Brain microvascular endothelial cell (primary cell): Measurements from ENCODE around the gene ANKRD33.

ENCODE experiments used
- DNase-seq: peaks from one replicate; pipeline ENCODE4 v3.0.0-alpha.2; 2020
- H3K27ac ChIP-seq: fragments of 250-450 bp; sonication (Bioruptor Pico); 2 replicates; pipeline ENCODE4 v1.5.1; 2020; ENCODE audit warnings: mild to moderate bottlenecking, moderate library complexity
- H3K27me3 ChIP-seq: fragments of 250-450 bp; sonication (Bioruptor Pico); replicated peaks from 2 replicates; pipeline ENCODE4 v1.5.1; 2020; ENCODE audit warnings: mild to moderate bottlenecking
- H3K36me3 ChIP-seq: fragments of 250-450 bp; sonication (Bioruptor Pico); replicated peaks from 2 replicates; pipeline ENCODE4 v1.5.1; 2020; ENCODE audit warnings: mild to moderate bottlenecking
- H3K4me3 ChIP-seq: 2 replicates; pipeline ENCODE4 v1.5.1; 2011; ENCODE audit warnings: low read depth, mild to moderate bottlenecking, control low read depth, low read length, moderate library complexity
- in situ Hi-C: cut with HindIII; loops from 2 replicates; pipeline ENCODE4 v1.10.0; 2017; ENCODE audit warnings: low sequenced_read_pairs, low pct_ligation_motif_present
- TF ChIP-seq, protein P1 (sequence below): IDR thresholded peaks from 2 replicates; pipeline ENCODE4 v1.5.1; 2011; ENCODE audit warnings: low read depth, mild to moderate bottlenecking, moderate library complexity, low read length, control low read depth, inconsistent platforms; ENCODE audit errors: missing control alignments

Gene ANKRD33

DNA sequence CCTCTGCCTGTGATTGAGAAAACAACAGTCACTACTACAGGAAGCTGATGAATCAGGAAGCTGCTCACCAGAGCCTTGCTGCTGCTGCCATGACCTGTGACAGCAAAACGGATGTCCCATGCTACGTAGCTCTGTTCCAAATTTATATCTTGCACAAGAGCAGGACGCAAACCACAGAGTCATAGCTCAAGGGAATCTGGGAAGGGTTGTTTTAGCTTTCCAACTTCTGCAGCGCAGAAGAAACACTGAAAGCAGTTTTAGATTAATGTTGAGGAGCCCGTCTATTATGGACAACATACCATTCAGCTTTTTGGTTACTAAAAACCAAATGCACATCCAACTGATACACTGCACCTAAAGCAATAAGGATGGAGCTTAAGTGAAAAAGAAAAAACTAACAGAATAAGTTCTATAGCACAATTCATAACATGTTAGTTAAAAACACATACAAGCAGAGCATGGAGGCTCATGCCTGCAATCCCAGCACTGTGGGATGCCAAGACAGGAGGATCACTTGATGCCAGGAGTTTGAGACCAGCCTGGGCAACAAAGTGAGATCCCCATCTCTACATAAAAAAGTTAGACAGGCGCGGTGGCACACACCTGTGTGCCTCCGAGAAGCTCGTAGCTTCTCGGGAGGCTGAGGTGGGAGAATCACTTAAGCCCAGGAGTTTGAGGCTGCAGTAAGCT is 1.7 kb upstream of the ANKRD33 start:
- Histone ChIP-seq H3K36me3 (no peaks in the 10 kb centered on the region), H3K27me3 (no peaks in the 10 kb centered on the region), H3K27ac (peak overlapping the region; percentile 52), H3K4me3 (no peak overlapping the region)
- DNase-seq = peak; percentile 96
- in situ Hi-C loops = no loop called here
- TF ChIP-seq, protein P1, sequence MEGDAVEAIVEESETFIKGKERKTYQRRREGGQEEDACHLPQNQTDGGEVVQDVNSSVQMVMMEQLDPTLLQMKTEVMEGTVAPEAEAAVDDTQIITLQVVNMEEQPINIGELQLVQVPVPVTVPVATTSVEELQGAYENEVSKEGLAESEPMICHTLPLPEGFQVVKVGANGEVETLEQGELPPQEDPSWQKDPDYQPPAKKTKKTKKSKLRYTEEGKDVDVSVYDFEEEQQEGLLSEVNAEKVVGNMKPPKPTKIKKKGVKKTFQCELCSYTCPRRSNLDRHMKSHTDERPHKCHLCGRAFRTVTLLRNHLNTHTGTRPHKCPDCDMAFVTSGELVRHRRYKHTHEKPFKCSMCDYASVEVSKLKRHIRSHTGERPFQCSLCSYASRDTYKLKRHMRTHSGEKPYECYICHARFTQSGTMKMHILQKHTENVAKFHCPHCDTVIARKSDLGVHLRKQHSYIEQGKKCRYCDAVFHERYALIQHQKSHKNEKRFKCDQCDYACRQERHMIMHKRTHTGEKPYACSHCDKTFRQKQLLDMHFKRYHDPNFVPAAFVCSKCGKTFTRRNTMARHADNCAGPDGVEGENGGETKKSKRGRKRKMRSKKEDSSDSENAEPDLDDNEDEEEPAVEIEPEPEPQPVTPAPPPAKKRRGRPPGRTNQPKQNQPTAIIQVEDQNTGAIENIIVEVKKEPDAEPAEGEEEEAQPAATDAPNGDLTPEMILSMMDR = no peak

DNA sequence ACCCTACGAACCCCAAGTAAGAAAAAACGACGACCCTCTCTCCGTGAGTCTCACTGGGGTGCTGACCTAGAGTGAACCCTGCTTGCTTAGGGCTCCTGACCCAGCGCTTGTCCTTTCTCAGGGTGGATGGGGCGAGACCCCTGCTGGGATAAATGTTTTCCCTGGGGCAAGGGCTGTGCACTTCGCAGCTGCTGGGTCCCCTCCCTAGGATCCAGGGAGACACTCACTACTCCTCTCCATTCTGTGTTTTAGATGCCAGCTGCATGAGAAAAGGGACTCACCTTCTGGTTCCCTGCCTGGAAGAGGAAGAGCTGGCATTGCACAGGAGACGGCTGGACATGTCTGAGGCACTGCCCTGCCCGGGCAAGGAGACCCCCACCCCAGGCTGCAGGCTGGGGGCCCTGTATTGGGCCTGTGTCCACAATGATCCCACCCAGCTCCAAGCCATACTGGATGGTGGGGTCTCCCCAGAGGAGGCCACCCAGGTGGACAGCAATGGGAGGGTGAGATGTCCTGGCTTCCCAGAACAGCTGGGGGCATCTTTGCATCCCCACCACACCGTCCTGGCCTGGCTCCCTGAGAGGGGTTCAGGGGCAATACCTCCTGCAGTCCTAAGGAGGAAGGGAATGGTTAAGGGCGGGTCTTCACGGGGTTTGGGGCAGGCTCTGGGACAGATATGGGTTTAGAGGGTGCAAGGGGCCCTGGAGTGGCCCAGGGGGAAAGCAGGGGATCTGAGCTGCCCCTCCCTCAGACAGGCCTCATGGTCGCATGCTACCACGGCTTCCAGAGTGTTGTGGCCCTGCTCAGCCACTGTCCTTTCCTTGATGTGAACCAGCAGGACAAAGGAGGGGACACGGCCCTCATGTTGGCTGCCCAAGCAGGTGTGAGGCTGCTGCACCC is 663 bp downstream of the ANKRD33 start:
- no peak overlapping the region for H3K4me3 ChIP-seq
- TF ChIP-seq, protein P1 = no peak

DNA sequence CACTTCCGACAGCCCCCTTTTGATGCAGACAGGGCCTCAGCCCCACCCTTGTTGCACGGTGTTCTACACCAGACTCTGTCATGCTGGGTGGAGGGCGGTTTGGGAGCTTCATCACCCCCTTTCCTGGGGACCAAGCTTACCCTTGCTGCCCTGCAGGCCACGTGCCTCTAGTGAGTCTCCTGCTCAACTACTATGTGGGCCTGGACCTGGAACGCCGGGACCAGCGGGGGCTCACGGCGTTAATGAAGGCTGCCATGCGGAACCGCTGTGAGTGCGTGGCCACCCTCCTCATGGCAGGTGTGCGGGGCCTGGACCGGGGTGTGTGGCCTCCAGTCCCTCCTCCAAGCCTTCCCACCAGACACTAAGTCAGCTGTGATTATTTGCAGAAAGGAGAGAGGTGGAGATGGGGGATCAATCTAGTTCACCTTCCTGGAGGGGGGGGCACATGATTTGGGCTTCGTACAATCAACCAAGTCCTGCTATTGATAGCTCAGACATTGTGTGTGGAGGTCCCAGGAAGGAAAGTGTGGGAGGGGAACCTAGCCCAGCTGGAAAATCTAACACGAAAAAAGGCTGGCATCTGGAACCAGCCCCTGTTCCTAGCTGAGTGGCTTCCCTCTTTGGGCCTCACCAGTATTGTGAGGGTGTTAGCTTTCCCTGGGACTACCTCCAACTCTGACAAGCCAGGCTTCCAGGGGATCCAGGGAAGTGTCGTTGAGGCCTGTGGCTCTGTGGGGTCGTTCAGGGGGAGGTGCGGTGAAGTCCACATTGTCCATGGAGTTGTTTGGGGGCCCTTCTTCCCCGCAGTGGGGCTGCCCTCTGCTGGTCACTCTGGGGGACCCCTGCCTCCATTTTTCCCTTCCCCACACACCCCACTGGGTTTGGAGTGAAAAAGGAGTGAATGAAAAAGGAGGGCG is 1.6 kb downstream of the ANKRD33 start:
- no peak for DNase-seq
- no peaks in the 10 kb centered on the region for H3K36me3 ChIP-seq
- TF ChIP-seq, protein P1 = peak; percentile 49
- no peak overlapping the region for H3K27ac ChIP-seq
- no peak overlapping the region for H3K4me3 ChIP-seq
- H3K27me3 ChIP-seq = no peaks in the 10 kb centered on the region
- in situ Hi-C loops = no loop called here

More for the DNA sequence above, 663 bp downstream of the ANKRD33 start:
- Histone ChIP-seq H3K36me3 (no peaks in the 10 kb centered on the region), H3K27ac (no peak overlapping the region), H3K27me3 (no peaks in the 10 kb centered on the region)
- in situ Hi-C loops = no loop called here
- DNase-seq = no peak

DNA sequence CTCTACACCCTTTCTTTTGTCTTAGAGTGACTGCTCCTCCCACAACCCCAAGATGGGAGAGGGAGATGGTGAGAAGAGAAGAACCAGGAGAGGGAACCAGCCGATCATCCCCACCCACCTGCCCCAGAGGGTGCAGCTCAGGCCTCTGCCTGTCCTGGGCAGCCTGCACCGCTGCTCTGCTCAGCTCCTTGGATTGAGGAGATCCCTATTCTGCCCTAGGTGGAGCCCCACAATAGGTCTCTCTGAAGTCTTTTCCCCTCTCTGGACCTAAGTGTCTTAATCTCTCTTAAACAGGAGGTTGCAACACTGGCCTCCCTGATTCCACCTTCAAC is 2.2 kb downstream of the ANKRD33 start:
- no peak overlapping the region for H3K27ac ChIP-seq
- H3K4me3 ChIP-seq = no peak overlapping the region
- H3K36me3 ChIP-seq = no peaks in the 10 kb centered on the region
- no peaks in the 10 kb centered on the region for H3K27me3 ChIP-seq
- in situ Hi-C loops = no loop called here
- DNase-seq = no peak
- TF ChIP-seq, protein P1 = no peak

DNA sequence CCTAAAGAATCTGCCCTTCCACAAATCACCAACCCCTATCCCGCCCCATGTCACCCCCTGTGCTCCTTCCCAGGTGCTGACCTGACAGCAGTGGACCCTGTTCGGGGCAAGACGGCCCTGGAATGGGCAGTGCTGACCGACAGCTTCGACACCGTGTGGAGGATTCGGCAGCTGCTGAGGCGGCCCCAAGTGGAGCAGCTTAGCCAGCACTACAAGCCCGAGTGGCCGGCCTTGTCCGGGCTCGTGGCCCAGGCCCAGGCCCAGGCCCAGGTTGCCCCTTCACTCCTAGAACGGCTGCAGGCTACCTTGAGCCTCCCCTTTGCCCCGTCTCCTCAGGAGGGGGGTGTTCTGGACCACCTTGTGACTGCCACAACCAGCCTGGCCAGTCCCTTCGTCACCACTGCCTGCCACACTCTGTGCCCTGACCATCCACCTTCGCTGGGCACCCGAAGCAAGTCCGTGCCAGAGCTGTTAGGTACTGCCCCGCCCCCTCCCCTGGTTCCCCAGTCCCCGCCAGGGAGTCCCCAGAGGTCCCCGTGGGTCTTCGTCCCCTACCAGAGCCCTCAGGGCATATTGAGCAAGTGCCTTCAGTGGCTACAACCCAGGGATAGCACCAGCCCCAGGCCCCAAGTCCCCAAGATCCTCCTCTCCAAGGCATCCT is 2.7 kb downstream of the ANKRD33 start:
- Histone ChIP-seq H3K27me3 (no peaks in the 10 kb centered on the region), H3K36me3 (no peaks in the 10 kb centered on the region), H3K4me3 (no peak overlapping the region), H3K27ac (no peak overlapping the region)
- in situ Hi-C loops = no loop called here
- DNase-seq = no peak
- TF ChIP-seq, protein P1 = no peak
